ENCODE data around the gene RSPH3. TPM values are rescaled to one million over a fixed set of nuclear protein-coding genes. Genes with fewer than 3 reads are reported as not detected.

RSPH3 gene
- total and polyA plus RNA-seq, 2 of the 13 experiments (the other 11 are each of a cell fraction or from before 2014, with no cell fraction given), result 1.3 to 3.5 TPM

DNA sequence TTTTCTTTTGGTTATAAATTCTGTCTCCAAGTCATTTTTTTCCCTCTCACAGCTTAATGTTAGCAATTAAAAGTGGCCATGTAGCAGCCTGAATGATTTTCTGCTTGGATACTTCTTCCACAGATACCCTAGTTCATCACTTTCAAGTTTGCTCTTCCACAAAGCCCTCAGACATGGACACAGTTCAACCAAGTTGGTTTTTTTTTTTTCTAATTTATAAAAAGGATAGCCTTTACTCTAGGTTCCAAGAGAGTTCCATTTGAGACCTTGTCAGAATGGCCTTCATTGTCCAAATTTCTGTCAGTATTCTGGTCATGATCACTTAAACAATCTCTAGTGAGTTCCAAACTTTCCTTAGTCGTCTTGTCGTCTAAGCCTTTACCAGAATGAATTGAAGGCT lies 40.0 kb downstream of the RSPH3 start:
- no peak for ATAC-seq
- Histone ChIP-seq H3K4me1 (ENCODE audit: insufficient read depth, low read length) (peaks cover 13% of the 10 kb centered on the region), H4K20me1 (ENCODE audit: insufficient read depth, low read length) (no peaks in the 10 kb centered on the region), H3K27me3 (ENCODE audit: control insufficient read depth in 1 of 2, insufficient read depth in 2 of 2, low read length in 2 of 2) (no peaks in the 10 kb centered on the region), H3K9ac (ENCODE audit: insufficient read depth, low read depth, low read length) (no peak overlapping the region), H3K36me3 (replicated peaks in 1 of 2; ENCODE audit: control insufficient read depth in 1 of 2, insufficient read depth in 2 of 2, low read length in 2 of 2) (no peaks in the 10 kb centered on the region), H3K9me3 (ENCODE audit: low read length) (no peaks in the 10 kb centered on the region), H3K27ac (ENCODE audit: extremely low read length, insufficient read depth, low read length) (no peak overlapping the region), H3K4me2 (ENCODE audit: low read depth, low read length) (no peak overlapping the region), H3K79me2 (ENCODE audit: insufficient read depth, low read length) (no peaks in the 10 kb centered on the region), H3K4me3 (replicated peaks in 1 of 3; ENCODE audit: insufficient read depth in 1 of 3, low read depth in 2 of 3, low read length in 3 of 3) (no peak overlapping the region), H2AFZ (ENCODE audit: low read length) (no peak overlapping the region)
- DNase-seq (ENCODE audit: low spot score), result no peak
- intact Hi-C loops (cut with micrococcal nuclease; ENCODE audit: unreplicated experiment) (no loop called here), in situ Hi-C loops (cut with HindIII; ENCODE audit: extremely low pct_ligation_motif_present, low pct_unique_long_range_greater_than_20kb) (loop anchor here (25.0 kb wide), 1 partner anchor 748 kb away; no protein-coding TSS in a partner anchor)
- no TSS peak for BruUV-seq (replicated peaks)
- CTCF ChIA-PET (ENCODE audit: low intra/inter-chr PET ratio, low total read pairs), result no interaction called here
- POLR2A ChIA-PET, result no interaction called here
- no peak for FAIRE-seq
- TF ChIP-seq ONECUT2 (CRISPR knock-in tag; IDR thresholded peaks at IDR 0.05) (no peak), ZNF33B (CRISPR knock-in tag; IDR thresholded peaks at IDR 0.05) (no peak), ZBTB7B (CRISPR knock-in tag; IDR thresholded peaks at IDR 0.05) (no peak), BHLHE40 (IDR thresholded peaks at IDR 0.05; ENCODE audit: low read length) (no peak), RXRB (CRISPR knock-in tag; IDR thresholded peaks at IDR 0.05; ENCODE audit: borderline replicate concordance) (no peak), ZNF337 (CRISPR knock-in tag; IDR thresholded peaks at IDR 0.05; ENCODE audit: borderline replicate concordance, low read depth) (no peak), ZBTB4 (CRISPR knock-in tag; IDR thresholded peaks at IDR 0.05; ENCODE audit: borderline replicate concordance) (no peak), ZNF274 (CRISPR knock-in tag; IDR thresholded peaks at IDR 0.05) (no peak), FOXP1 (IDR thresholded peaks at IDR 0.05) (no peak), FOXP1 (CRISPR knock-in tag; IDR thresholded peaks at IDR 0.05) (no peak), TBX3 (IDR thresholded peaks at IDR 0.05; ENCODE audit: borderline replicate concordance) (no peak), ATF7 (IDR thresholded peaks at IDR 0.05) (no peak), ATF7 (CRISPR knock-in tag; IDR thresholded peaks at IDR 0.05) (no peak), HOXA9 (CRISPR knock-in tag; IDR thresholded peaks at IDR 0.05; ENCODE audit: borderline replicate concordance) (no peak), PAF1 (CRISPR knock-in tag; IDR thresholded peaks at IDR 0.05) (no peak), BCL6 (CRISPR knock-in tag; IDR thresholded peaks at IDR 0.05) (no peak), ATF3 (CRISPR knock-in tag; IDR thresholded peaks at IDR 0.05) (no peak), AGO1 (IDR thresholded peaks at IDR 0.05; ENCODE audit: low read depth, low read length, poor library complexity, severe bottlenecking) (no peak), GFI1 (CRISPR knock-in tag; IDR thresholded peaks at IDR 0.05; ENCODE audit: borderline replicate concordance) (no peak)
- 78% methylated on average over 2 of the region's 2 CpGs for WGBS (ENCODE audit: low lambda C conversion rate)
